Fibroblast of pulmonary artery (primary cell): Measurements from ENCODE around the gene TM4SF20.

ENCODE experiments used
- DNase-seq: peaks from one replicate; pipeline ENCODE4 v3.0.0-alpha.2; 2010; ENCODE audit warnings: low read depth
- H3K4me3 ChIP-seq: replicated peaks from 2 replicates; pipeline ENCODE4 v1.5.1; 2011; ENCODE audit warnings: low read depth, mild to moderate bottlenecking, control low read depth, low read length, moderate library complexity
- CTCF ChIP-seq: IDR thresholded peaks from 2 replicates; pipeline ENCODE4 v1.5.1; 2011; ENCODE audit warnings: mild to moderate bottlenecking, control low read depth, low read length, inconsistent platforms; ENCODE audit errors: missing control alignments

TM4SF20 gene

DNA sequence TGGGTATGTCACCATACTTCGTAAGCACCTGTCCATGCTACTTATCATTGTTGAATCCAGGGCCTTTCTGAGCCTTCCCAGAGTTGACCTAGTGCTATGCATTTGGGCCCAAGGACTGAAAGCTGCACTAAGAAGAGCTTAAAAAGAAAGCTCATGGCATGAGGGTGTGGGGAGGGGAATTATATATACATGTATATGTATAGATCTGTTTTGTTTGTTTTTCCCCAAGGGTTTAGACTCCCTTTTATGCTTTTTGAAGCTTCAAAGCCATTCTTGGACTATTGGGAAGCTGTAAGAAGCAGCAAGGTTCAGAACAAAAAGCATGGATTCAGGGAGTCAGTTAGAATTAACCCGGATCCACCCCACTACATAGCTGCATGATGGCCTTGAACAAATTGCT, 30.8 kb downstream of the TM4SF20 start:
- no peak for DNase-seq
- H3K4me3 ChIP-seq = no peak overlapping the region
- TF ChIP-seq CTCF = no peak

DNA sequence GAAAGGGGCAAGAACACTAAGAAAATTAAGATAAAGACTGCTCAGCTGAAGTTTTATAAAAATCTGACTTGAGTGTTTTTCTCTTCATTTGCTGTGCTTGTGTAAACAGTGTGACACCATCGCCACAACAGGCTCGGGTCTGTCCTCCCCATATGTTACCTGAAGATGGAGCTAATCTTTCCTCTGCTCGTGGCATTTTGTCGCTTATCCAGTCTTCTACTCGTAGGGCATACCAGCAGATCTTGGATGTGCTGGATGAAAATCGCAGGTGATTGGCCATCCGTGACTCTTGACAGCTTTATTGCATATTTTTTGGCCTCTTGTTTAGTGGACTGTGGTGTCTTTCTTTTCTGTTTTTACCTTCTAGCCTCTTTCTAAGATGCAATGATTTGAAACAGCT, 32.0 kb downstream of the TM4SF20 start:
- TF ChIP-seq CTCF = no peak
- H3K4me3 ChIP-seq = no peak overlapping the region
- DNase-seq = no peak

DNA sequence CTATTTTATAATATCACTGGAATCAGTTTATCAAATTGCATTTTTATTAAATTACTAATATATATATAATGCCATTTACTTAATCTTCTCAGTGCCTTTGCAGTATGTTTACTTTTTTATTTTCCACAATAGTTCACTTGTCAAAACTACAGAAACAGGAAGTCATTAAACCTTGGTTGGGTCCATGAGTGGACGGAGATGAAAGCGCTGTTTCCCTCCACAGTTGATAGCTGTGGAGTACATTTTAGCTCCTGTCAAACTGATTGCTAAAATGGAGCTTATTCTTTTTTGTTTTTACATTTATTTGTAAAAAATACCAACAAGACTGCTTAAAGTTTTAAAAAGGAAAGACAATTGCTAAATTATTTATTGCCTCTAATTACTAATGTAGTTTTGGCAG, 34.9 kb downstream of the TM4SF20 start:
- H3K4me3 ChIP-seq = no peak overlapping the region
- DNase-seq = no peak
- no peak for TF ChIP-seq CTCF

- TF ChIP-seq CTCF = no peak
- no peak for DNase-seq
Measured at GRCh38 chr2:227341553-227341952, 37.6 kb downstream of the TM4SF20 start.

DNA sequence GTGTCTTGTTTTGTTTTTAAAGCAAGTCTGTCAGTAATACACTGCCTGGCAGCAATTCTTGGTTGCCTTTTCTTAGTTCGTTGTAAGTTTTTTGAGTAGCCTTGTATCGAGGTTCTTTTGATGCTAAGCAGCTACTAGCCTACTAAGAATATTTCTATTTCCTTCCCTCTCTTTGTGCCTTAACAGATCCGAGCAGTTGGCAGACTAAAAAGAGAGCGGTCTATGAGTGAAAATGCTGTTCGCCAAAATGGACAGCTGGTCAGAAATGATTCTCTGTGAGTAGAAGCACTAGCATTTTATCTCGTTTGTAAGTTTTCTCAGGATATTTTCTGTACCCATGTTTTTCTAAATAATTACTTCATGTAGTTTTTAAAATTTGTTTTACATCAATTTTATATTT, 39.0 kb downstream of the TM4SF20 start:
- no peak for DNase-seq
- TF ChIP-seq CTCF = no peak
- no peak overlapping the region for H3K4me3 ChIP-seq

More at GRCh38 chr2:227341553-227341952, 37.6 kb downstream of the TM4SF20 start:
- H3K4me3 ChIP-seq = no peak overlapping the region

DNA sequence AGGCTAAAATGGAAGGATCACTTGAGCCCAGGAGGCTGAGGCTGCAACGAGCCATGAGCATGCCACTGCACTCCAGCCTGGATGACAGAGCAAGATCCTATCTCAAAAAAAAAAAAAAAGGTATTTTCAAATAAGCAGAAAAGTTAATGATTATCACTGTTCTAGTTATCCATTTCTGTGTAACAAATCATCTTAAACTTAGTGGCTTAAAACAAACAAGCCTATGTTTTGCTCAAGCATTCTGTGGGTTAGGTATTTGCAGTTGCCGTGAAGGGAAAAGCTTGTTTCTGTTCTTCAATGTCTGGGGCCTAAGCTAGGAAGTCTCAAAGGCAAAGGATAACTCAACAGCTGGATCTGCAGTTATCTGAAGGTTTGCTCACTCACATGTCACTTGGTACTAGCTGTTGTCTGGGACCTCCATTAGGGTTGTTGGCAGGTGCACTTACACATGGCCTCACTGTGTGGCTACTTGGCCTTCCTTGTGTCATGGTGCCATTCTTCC, 40.0 kb downstream of the TM4SF20 start:
- no peak overlapping the region for H3K4me3 ChIP-seq
- no peak for TF ChIP-seq CTCF
- DNase-seq = no peak

DNA sequence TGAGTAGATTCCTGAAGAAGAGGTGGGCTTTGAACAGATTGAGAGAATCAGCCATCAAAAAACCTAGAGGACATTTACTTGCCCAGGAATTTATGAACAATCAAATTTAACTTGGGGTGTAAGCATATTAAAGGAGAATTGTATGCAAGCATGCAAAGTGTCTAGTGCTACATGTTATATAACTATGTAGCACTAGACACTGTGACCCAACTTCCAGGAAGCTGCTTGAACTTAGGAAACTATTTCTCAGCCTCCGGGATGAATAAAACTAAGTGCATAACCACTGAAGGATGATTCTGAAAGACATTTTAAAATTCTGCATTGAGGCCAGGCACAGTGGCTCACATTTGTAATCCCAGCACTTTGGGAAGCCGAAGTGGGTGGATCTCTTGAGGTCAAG, 41.7 kb downstream of the TM4SF20 start:
- no peak for TF ChIP-seq CTCF

More for the DNA sequence above, 41.7 kb downstream of the TM4SF20 start:
- no peak for DNase-seq
- H3K4me3 ChIP-seq = no peak overlapping the region
